NT2/D1 (cell line): Measurements from ENCODE around the gene L3MBTL1.
"Not testable (repeated sequence)": the region's sequence is repeated elsewhere in the genome, so short reads cannot be mapped to it uniquely, and the experiment has no call there.

Experiments used
- YY1 ChIP-seq: IDR thresholded peaks from 2 replicates; pipeline ENCODE4 v1.6.1; 2011; ENCODE audit not compliant: insufficient read length, insufficient read depth
- ZNF274 ChIP-seq: IDR thresholded peaks from 2 replicates; pipeline ENCODE4 v1.6.1; 2011; ENCODE audit warnings: mild to moderate bottlenecking, low read depth, low read length

- not testable (repeated sequence) for TF ChIP-seq ZNF274, YY1
These were observed 5.5 kb upstream of the L3MBTL1 start for GRCh38 chr20:43502021-43502420.
